A549 (cell line): ENCODE results near the gene DMRTA2. TPM values are rescaled to one million over a fixed set of nuclear protein-coding genes. Genes with fewer than 3 reads are reported as not detected.

Experiments
- ATAC-seq, 2 experiments: fragments of 200-7000 bp in 1 of 2; fragments of >200 bp in 1 of 2; cut with Nextera tagmentation in 1 of 2; cut with Tn5 transposase in 1 of 2; 3 replicates each; pipeline versions ENCODE4 v1.8.0 to v1.9.1; 2018 to 2020; ENCODE audit warnings: mild to moderate bottlenecking in 1 of 2, moderate library complexity in 1 of 2
- CTCF ChIA-PET: fragments of 300-600 bp; sonication (Branson Sonifier 250); formaldehyde crosslinking; extraction: SDS; loops from one replicate; lab custom pipeline; 2021; ENCODE audit warnings: antibody characterized with exemption, inconsistent platforms; lab: Yijun Ruan, JAX
- POLR2A ChIA-PET: fragments of 350-600 bp; formaldehyde crosslinking; extraction: SDS; loops from one replicate; lab custom pipeline; 2021; ENCODE audit warnings: antibody characterized with exemption, inconsistent platforms; lab: Yijun Ruan, JAX
- DNase-seq, 2 experiments: peaks; one replicate each; pipeline versions ENCODE4 v3.0.0 to v3.0.0-alpha.2; 2011 to 2016; ENCODE audit warnings: low read depth in 1 of 2, low spot score in 1 of 2
- FAIRE-seq: peaks from 2 replicates; lab custom pipeline; 2011; peaks lifted over from hg19 to GRCh38; lab: Jason Lieb, UNC
- H3K27ac ChIP-seq, 2 experiments: fragments of >200 bp; sonication (Bioruptor Twin); formaldehyde crosslinking; 3 replicates each; pipeline ENCODE4 v1.5.1; 2016 to 2017
- H3K4me1 ChIP-seq: fragments of >200 bp; sonication (Bioruptor Twin); formaldehyde crosslinking; 3 replicates; pipeline ENCODE4 v1.6.1; 2016
- H3K4me2 ChIP-seq: fragments of >200 bp; sonication (Bioruptor Twin); formaldehyde crosslinking; 3 replicates; pipeline ENCODE4 v1.6.1; 2016
- H3K4me3 ChIP-seq: fragments of >200 bp; sonication (Bioruptor Twin); formaldehyde crosslinking; 3 replicates; pipeline ENCODE4 v1.5.1; 2016
- H3K9me3 ChIP-seq: fragments of >200 bp; sonication (Bioruptor Twin); formaldehyde crosslinking; 3 replicates; pipeline ENCODE4 v1.6.1; 2016
- BHLHE40 ChIP-seq: IDR thresholded peaks from 2 replicates; pipeline ENCODE4 v1.6.1; 2012; ENCODE audit warnings: low read depth, low read length, inconsistent platforms
- CEBPB ChIP-seq, 2 experiments: fragments of >200 bp in 1 of 2; sonication (Bioruptor Twin) in 1 of 2; formaldehyde crosslinking in 1 of 2; IDR thresholded peaks; 2 replicates each; pipeline ENCODE4 v1.6.1; 2012 to 2016
- EHF ChIP-seq: fragments of 250-450 bp; sonication (Bioruptor Pico); IDR thresholded peaks from 2 replicates; pipeline ENCODE4 v1.5.0; 2020; ENCODE audit warnings: mild to moderate bottlenecking
- EHMT2 ChIP-seq: fragments of 200-600 bp; sonication (generic); IDR thresholded peaks from 2 replicates; pipeline ENCODE4 v1.6.1; 2016; ENCODE audit warnings: antibody characterized with exemption, low read depth, mild to moderate bottlenecking, moderate library complexity
- ESRRA ChIP-seq: fragments of 150-350 bp; IDR thresholded peaks from 2 replicates; pipeline ENCODE4 v1.6.1; 2014; ENCODE audit warnings: mild to moderate bottlenecking, low read length, borderline replicate concordance
- FOSL2 ChIP-seq, 2 experiments: fragments of 450-650 bp in 1 of 2; fragments of >200 bp in 1 of 2; sonication (Bioruptor Twin) in 1 of 2; formaldehyde crosslinking; IDR thresholded peaks; 2 replicates each; pipeline versions ENCODE4 v1.5.0 to v1.6.1; 2016 to 2020; ENCODE audit warnings: mild to moderate bottlenecking in 1 of 2, moderate library complexity in 1 of 2
- GATA3 ChIP-seq: IDR thresholded peaks from 2 replicates; pipeline ENCODE4 v1.6.1; 2012; ENCODE audit warnings: borderline replicate concordance
- HEYL ChIP-seq: fragments of 250-450 bp; sonication (Bioruptor Pico); IDR thresholded peaks from 2 replicates; pipeline ENCODE4 v1.8.0; 2021; ENCODE audit warnings: mild to moderate bottlenecking, moderate library complexity
- HOXB13 ChIP-seq: fragments of 250-450 bp; sonication (Bioruptor Pico); IDR thresholded peaks from 2 replicates; pipeline ENCODE4 v1.5.0; 2020; ENCODE audit warnings: low read depth, mild to moderate bottlenecking, moderate library complexity
- JUN ChIP-seq, 2 experiments: fragments of >200 bp; sonication (Bioruptor Twin); formaldehyde crosslinking; IDR thresholded peaks; 2 replicates in 1 of 2; 3 replicates in 1 of 2; pipeline ENCODE4 v1.6.1; 2016 to 2017
- JUNB ChIP-seq: fragments of >200 bp; sonication (Bioruptor Twin); formaldehyde crosslinking; IDR thresholded peaks from 2 replicates; pipeline ENCODE4 v1.6.1; 2016
- MAZ ChIP-seq: fragments of 150-350 bp; IDR thresholded peaks from 2 replicates; pipeline ENCODE4 v1.6.1; 2014; ENCODE audit warnings: antibody characterized with exemption, low read depth, low read length, borderline replicate concordance
- MYC ChIP-seq: IDR thresholded peaks from 2 replicates; pipeline ENCODE4 v1.6.1; 2012; ENCODE audit warnings: mild to moderate bottlenecking, inconsistent platforms, low read length, improper control_type of control experiment, borderline replicate concordance
- POLR2AphosphoS2 ChIP-seq: conservative IDR thresholded peaks from 2 replicates; pipeline ENCODE4 v1.6.1; 2012; ENCODE audit warnings: low read length, improper control_type of control experiment, inconsistent platforms
- RAD21 ChIP-seq, 2 experiments: fragments of >200 bp in 1 of 2; sonication (Bioruptor Twin) in 1 of 2; formaldehyde crosslinking in 1 of 2; IDR thresholded peaks in 1 of 2; conservative IDR thresholded peaks in 1 of 2; 2 replicates in 1 of 2; 3 replicates in 1 of 2; pipeline ENCODE4 v1.6.1; 2012 to 2018; ENCODE audit warnings: inconsistent platforms in 1 of 2
- SMC3 ChIP-seq: fragments of >200 bp; sonication (Bioruptor Twin); formaldehyde crosslinking; IDR thresholded peaks from 3 replicates; pipeline ENCODE4 v1.6.1; 2018; ENCODE audit warnings: inconsistent platforms
- SREBF2 ChIP-seq: fragments of 450-650 bp; IDR thresholded peaks from 2 replicates; pipeline ENCODE4 v1.6.1; 2014; ENCODE audit warnings: mild to moderate bottlenecking, moderate library complexity
- ZFP36 ChIP-seq: fragments of 450-650 bp; IDR thresholded peaks from 2 replicates; pipeline ENCODE4 v1.6.1; 2014; ENCODE audit warnings: borderline replicate concordance; ENCODE audit not compliant: partially characterized antibody
- ZSCAN20 ChIP-seq: fragments of 250-450 bp; sonication (Bioruptor Pico); IDR thresholded peaks from 2 replicates; pipeline ENCODE4 v1.8.0; 2022; ENCODE audit warnings: mild to moderate bottlenecking, moderate library complexity
- WGBS: methylation state at CpG from one replicate; pipeline ENCODE4 v1.1.6; 2017; ENCODE audit errors: missing lambda C conversion rate; 5-methylcytosine and 5-hydroxymethylcytosine counted together
- polyA plus RNA-seq, 4 experiments: library from polyadenylated mRNA; depleted of rRNA in 3 of 4; stranded (reverse); fragments of >200 nt; fragmentation: RNase III in 1 of 4; extraction: RNeasy Plus Mini Kit Qiagen cat#74134 plus additional on column Dnase treatment in 1 of 4; gene quantifications; 2 replicates in 3 of 4; 3 replicates in 1 of 4; pipeline ENCODE4 v1.2.3, GENCODE V29; 2011 to 2017
- TF ChIP-seq, protein P1 (sequence below): IDR thresholded peaks from 2 replicates; pipeline ENCODE4 v1.6.1; 2012
- TF ChIP-seq, protein P2 (sequence below): fragments of 150-350 bp; IDR thresholded peaks from 2 replicates; pipeline ENCODE4 v1.6.1; 2014; ENCODE audit warnings: low read depth, mild to moderate bottlenecking, low read length
- TF ChIP-seq, protein P3 (sequence below): fragments of 450-650 bp; IDR thresholded peaks from 2 replicates; pipeline ENCODE4 v1.6.1; 2014; ENCODE audit warnings: antibody characterized with exemption
- TF ChIP-seq, protein P4 (sequence below): IDR thresholded peaks from 2 replicates; pipeline ENCODE4 v1.6.1; 2012; ENCODE audit warnings: low read depth, borderline replicate concordance
- TF ChIP-seq, protein P5 (sequence below): fragments of 250-450 bp; sonication (Bioruptor Pico); IDR thresholded peaks from 2 replicates; pipeline ENCODE4 v1.5.0; 2020; ENCODE audit warnings: low read depth, mild to moderate bottlenecking, moderate library complexity
- TF ChIP-seq, protein P6 (sequence below): fragments of >200 bp; sonication (Bioruptor Twin); formaldehyde crosslinking; IDR thresholded peaks from 3 replicates; pipeline ENCODE4 v1.6.1; 2016
- TF ChIP-seq, protein P7 (sequence below): fragments of >200 bp; sonication (Bioruptor Twin); formaldehyde crosslinking; IDR thresholded peaks from 2 replicates; pipeline ENCODE4 v1.6.1; 2016

DMRTA2 gene
- polyA plus RNA-seq, 2 of the 4 experiments (the other 2 are of a cell fraction), result 0.03 to 0.13 TPM

DNA sequence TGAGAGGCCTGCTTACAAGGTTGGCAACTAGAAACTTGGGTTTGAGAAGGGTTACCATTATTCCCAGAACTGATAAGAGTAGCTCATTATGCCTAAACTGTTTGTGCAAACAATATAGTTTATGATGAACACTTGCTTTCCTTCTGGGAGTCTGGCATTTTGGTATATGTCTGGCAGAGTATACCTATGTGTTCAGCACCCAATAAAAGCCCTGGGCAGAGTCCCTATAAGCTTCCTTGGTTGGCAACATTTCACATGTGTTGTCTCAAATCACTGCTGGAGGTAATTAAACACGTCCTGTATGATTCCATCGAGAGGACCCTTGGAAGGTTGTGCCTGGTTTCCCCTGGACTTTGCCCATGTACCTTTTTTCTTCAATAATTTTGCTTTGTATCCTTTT, 39.7 kb upstream of the DMRTA2 start:
- Histone ChIP-seq H3K4me2 (no peak overlapping the region), H3K4me1 (no peaks in the 10 kb centered on the region), H3K4me3 (no peak overlapping the region), H3K27ac (no peak overlapping the region), H3K9me3 (no peaks in the 10 kb centered on the region)
- CTCF ChIA-PET, result no interaction called here
- POLR2A ChIA-PET, result no interaction called here
- 93% methylated on average over 2 of the region's 2 CpGs for WGBS
- DNase-seq, result no peak
- TF ChIP-seq RAD21 (conservative IDR thresholded peaks at IDR 0.05 in 1 of 2, IDR thresholded peaks at IDR 0.05 in 1 of 2) (no peak), EHMT2 (no peak), HEYL (CRISPR knock-in tag) (no peak), ZFP36 (no peak), GATA3 (no peak), FOSL2 (IDR thresholded peaks at IDR 0.05) (no peak), FOSL2 (CRISPR knock-in tag; IDR thresholded peaks at IDR 0.05) (no peak)
- TF ChIP-seq, protein P1, sequence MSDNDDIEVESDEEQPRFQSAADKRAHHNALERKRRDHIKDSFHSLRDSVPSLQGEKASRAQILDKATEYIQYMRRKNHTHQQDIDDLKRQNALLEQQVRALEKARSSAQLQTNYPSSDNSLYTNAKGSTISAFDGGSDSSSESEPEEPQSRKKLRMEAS, result no peak
- TF ChIP-seq, protein P2, sequence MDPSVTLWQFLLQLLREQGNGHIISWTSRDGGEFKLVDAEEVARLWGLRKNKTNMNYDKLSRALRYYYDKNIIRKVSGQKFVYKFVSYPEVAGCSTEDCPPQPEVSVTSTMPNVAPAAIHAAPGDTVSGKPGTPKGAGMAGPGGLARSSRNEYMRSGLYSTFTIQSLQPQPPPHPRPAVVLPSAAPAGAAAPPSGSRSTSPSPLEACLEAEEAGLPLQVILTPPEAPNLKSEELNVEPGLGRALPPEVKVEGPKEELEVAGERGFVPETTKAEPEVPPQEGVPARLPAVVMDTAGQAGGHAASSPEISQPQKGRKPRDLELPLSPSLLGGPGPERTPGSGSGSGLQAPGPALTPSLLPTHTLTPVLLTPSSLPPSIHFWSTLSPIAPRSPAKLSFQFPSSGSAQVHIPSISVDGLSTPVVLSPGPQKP, result no peak
- TF ChIP-seq, protein P3, sequence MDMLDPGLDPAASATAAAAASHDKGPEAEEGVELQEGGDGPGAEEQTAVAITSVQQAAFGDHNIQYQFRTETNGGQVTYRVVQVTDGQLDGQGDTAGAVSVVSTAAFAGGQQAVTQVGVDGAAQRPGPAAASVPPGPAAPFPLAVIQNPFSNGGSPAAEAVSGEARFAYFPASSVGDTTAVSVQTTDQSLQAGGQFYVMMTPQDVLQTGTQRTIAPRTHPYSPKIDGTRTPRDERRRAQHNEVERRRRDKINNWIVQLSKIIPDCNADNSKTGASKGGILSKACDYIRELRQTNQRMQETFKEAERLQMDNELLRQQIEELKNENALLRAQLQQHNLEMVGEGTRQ, result no peak
- TF ChIP-seq, protein P4, sequence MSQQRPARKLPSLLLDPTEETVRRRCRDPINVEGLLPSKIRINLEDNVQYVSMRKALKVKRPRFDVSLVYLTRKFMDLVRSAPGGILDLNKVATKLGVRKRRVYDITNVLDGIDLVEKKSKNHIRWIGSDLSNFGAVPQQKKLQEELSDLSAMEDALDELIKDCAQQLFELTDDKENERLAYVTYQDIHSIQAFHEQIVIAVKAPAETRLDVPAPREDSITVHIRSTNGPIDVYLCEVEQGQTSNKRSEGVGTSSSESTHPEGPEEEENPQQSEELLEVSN, result no peak
- ATAC-seq, result no peak
- FAIRE-seq, result no peak

DNA sequence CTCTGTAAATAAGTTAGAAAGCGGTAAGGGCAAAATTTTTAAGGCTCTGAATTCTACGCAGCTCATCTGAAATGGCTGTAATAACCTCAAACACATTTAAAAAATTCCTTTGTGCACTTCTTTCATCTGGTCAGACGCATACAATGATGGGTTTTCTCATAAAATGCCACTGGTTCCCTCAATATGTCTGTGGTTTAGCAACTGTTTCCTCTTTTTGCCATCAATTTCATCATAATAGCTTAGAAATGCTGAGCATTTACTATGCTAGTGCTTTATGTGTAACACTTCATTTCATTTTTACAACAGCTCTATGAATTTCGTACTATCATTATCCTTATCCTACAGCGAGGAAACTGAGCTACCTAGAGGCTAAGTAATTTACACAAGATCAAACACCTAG, 35.3 kb upstream of the DMRTA2 start:
- Histone ChIP-seq H3K4me2 (no peak overlapping the region), H3K4me3 (no peak overlapping the region), H3K4me1 (no peaks in the 10 kb centered on the region), H3K9me3 (no peaks in the 10 kb centered on the region), H3K27ac (no peak overlapping the region)
- POLR2A ChIA-PET, result no interaction called here
- CTCF ChIA-PET, result interaction anchor here (0.7 to 1.1 kb wide), 2 partner anchors 20 to 159 kb away, joined by 3 read pairs; no protein-coding TSS in a partner anchor
- ATAC-seq, result no peak
- WGBS, result 93% methylated on average over 5 of the region's 5 CpGs
- FAIRE-seq, result no peak
- DNase-seq, result no peak
- TF ChIP-seq, protein P5, sequence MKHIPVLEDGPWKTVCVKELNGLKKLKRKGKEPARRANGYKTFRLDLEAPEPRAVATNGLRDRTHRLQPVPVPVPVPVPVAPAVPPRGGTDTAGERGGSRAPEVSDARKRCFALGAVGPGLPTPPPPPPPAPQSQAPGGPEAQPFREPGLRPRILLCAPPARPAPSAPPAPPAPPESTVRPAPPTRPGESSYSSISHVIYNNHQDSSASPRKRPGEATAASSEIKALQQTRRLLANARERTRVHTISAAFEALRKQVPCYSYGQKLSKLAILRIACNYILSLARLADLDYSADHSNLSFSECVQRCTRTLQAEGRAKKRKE (CRISPR knock-in tag), result no peak
- TF ChIP-seq BHLHE40 (no peak), ESRRA (no peak), SMC3 (no peak), MYC (no peak), JUN (IDR thresholded peaks at IDR 0.05) (no peak), HOXB13 (CRISPR knock-in tag) (no peak)
- TF ChIP-seq, protein P6, sequence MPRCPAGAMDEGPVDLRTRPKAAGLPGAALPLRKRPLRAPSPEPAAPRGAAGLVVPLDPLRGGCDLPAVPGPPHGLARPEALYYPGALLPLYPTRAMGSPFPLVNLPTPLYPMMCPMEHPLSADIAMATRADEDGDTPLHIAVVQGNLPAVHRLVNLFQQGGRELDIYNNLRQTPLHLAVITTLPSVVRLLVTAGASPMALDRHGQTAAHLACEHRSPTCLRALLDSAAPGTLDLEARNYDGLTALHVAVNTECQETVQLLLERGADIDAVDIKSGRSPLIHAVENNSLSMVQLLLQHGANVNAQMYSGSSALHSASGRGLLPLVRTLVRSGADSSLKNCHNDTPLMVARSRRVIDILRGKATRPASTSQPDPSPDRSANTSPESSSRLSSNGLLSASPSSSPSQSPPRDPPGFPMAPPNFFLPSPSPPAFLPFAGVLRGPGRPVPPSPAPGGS, result no peak

DNA sequence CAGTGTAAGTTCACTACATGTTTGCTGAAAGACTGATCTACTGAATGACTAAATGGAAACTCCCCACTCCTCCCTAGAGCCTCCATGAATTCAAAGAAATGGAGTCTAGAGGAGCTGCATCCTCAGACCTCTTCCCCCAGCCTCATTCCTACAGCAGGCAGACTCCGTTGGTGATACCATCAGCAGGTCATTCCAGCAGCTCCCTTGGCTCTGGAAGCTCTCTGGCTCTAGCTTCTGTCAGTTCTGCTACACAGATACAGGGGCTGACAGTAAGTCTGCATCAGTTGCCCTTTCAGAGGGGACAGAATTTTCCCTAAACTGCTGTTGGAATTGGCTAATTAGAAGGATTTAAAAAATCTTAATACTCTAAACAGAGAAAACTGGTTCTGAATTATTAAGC, 31.7 kb upstream of the DMRTA2 start:
- Histone ChIP-seq H3K4me1 (no peaks in the 10 kb centered on the region), H3K4me2 (no peak overlapping the region), H3K27ac (no peak overlapping the region), H3K9me3 (no peaks in the 10 kb centered on the region), H3K4me3 (no peak overlapping the region)
- WGBS, result 75% methylated on average over 1 of the region's 1 CpG
- TF ChIP-seq JUN (IDR thresholded peaks at IDR 0.05), result no peak
- no peak for TF ChIP-seq MYC
- TF ChIP-seq ZSCAN20 (CRISPR knock-in tag), result no peak
- TF ChIP-seq SREBF2, result no peak
- no peak for TF ChIP-seq EHF
- no peak for TF ChIP-seq POLR2AphosphoS2
- no peak for TF ChIP-seq JUNB
- no peak for TF ChIP-seq CEBPB (IDR thresholded peaks at IDR 0.05)
- TF ChIP-seq, protein P7, sequence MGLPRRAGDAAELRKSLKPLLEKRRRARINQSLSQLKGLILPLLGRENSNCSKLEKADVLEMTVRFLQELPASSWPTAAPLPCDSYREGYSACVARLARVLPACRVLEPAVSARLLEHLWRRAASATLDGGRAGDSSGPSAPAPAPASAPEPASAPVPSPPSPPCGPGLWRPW, result no peak
- TF ChIP-seq MAZ, result no peak
- no peak for TF ChIP-seq RAD21 (conservative IDR thresholded peaks at IDR 0.05 in 1 of 2, IDR thresholded peaks at IDR 0.05 in 1 of 2)
- FAIRE-seq (no peak), DNase-seq (no peak), ATAC-seq (no peak)
- CTCF ChIA-PET, result no interaction called here
- POLR2A ChIA-PET, result no interaction called here
